Measurements from ENCODE around the gene CMC2. TPM values are rescaled to one million over a fixed set of nuclear protein-coding genes. Genes with fewer than 3 reads are reported as not detected.

The CMC2 gene
- total and polyA plus RNA-seq, 9 of the 15 experiments (the other 6 are each of a cell fraction or from before 2014, with no cell fraction given): 122 to 501 (median 172) TPM

DNA sequence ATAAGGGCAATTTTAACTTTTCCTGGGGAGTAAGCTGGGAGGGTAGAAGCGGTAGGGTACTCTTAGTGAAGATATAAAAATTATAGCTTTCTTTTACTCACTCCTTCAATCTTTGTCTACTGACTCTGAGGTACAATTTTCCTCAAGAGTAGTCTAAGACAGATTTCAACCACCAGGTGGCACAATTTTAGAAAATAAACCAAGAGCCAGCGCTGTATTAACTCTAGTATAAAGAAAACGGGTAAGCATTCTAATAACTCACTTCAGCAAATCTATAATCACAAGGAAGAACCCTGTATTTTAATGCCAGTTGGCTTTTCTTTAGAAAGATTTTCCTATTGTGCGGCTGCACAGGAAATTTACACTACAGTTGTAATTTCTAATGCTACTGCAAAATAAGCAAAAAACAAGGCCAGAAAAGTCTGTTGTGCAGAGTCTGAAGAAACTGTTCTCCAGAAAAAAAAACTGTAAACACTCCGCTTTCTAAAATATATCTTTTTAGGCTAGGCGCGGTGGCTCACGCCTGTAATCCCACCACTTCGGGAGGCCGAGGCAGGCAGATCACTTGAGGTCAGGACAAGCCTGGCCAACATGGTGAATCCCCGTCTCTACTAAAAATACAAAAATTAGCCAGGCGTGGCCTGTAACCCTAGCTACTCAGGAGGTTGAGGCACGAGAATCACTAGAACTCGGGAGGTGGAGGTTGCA, 1.9 kb downstream of the CMC2 start (continued):
- TF ChIP-seq E2F8 (IDR thresholded peaks at IDR 0.05; ENCODE audit: low read depth, partially characterized antibody) (no peak), NKRF (IDR thresholded peaks at IDR 0.05; ENCODE audit: borderline replicate concordance) (peak; percentile 30; the same call in 1 of the 2 replicates), GATAD2B (IDR thresholded peaks at IDR 0.05; ENCODE audit: borderline replicate concordance) (peak; percentile 15; the same call in 1 of the 2 replicates), ZNF175 (CRISPR knock-in tag; IDR thresholded peaks at IDR 0.05; ENCODE audit: low read depth) (no peak), DMBX1 (CRISPR knock-in tag; IDR thresholded peaks at IDR 0.05; ENCODE audit: borderline replicate concordance) (no peak), PTTG1 (tag; IDR thresholded peaks at IDR 0.05; ENCODE audit: low read depth) (no peak), MITF (IDR thresholded peaks at IDR 0.05) (no peak), NFIC (IDR thresholded peaks at IDR 0.05) (no peak), NFE2L1 (tag; IDR thresholded peaks at IDR 0.05; ENCODE audit: borderline replicate concordance, low read depth) (no peak), ZKSCAN1 (IDR thresholded peaks at IDR 0.05; ENCODE audit: low read depth, low read length) (no peak), ZEB2 (IDR thresholded peaks at IDR 0.05) (no peak), CHCHD3 (CRISPR knock-in tag; IDR thresholded peaks at IDR 0.05) (no peak), SMARCA4 (IDR thresholded peaks at IDR 0.05) (peak; percentile 81), GABPA (tag; conservative IDR thresholded peaks at IDR 0.05; ENCODE audit: low read depth) (peak; percentile 38; the same call in 1 of the 2 replicates), U2AF1 (optimal IDR thresholded peaks at IDR 0.05; ENCODE audit: low read depth, low read length) (no peak), ETV1 (tag; conservative IDR thresholded peaks at IDR 0.05; ENCODE audit: low read depth) (no peak), NCOR1 (IDR thresholded peaks at IDR 0.05) (no peak)
- TF ChIP-seq, protein P1, sequence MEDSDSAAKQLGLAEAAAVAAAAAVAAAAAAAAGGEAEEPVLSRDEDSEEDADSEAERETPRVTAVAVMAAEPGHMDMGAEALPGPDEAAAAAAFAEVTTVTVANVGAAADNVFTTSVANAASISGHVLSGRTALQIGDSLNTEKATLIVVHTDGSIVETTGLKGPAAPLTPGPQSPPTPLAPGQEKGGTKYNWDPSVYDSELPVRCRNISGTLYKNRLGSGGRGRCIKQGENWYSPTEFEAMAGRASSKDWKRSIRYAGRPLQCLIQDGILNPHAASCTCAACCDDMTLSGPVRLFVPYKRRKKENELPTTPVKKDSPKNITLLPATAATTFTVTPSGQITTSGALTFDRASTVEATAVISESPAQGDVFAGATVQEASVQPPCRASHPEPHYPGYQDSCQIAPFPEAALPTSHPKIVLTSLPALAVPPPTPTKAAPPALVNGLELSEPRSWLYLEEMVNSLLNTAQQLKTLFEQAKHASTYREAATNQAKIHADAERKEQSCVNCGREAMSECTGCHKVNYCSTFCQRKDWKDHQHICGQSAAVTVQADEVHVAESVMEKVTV (CRISPR knock-in tag; IDR thresholded peaks at IDR 0.05): peak; percentile 36; the same call in 1 of the 2 replicates
- TF ChIP-seq, protein P2, sequence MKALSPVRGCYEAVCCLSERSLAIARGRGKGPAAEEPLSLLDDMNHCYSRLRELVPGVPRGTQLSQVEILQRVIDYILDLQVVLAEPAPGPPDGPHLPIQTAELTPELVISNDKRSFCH (CRISPR knock-in tag; IDR thresholded peaks at IDR 0.05): no peak
- TF ChIP-seq, protein P2 (tag; IDR thresholded peaks at IDR 0.05): no peak
